Stimulated activated CD8-positive, alpha-beta memory T cell treated with anti-CD3 and anti-CD28 coated beads, Interleukin-12 subunit alpha, Interleukin-12 subunit beta, amount 100 ng/mL, for 24 hours (primary cell): ENCODE results near the gene CRHBP.
"Not testable (repeated sequence)": the region's sequence is repeated elsewhere in the genome, so short reads cannot be mapped to it uniquely, and the experiment has no call there.

ENCODE experiments used
- DNase-seq: peaks from one replicate; pipeline ENCODE4 v3.0.0-alpha.2; 2020; ENCODE audit errors: extremely low read depth

CRHBP gene

GRCh38 chr5:76952795-76953536 lies at the start of gene CRHBP:
TSS of gene CRHBP (plus strand) at chr5:76953045. CDS start at chr5:76953135, 90 bp downstream.
- DNase-seq = no peak

GRCh38 chr5:76908166-76908565 lies 44.7 kb upstream of the CRHBP start:
- no peak for DNase-seq

- DNase-seq = not testable (repeated sequence)
Measured at GRCh38 chr5:76910344-76910933, 42.4 kb upstream of the CRHBP start.

- not testable (repeated sequence) for DNase-seq
Measured at GRCh38 chr5:76914671-76915070, 38.2 kb upstream of the CRHBP start.

- DNase-seq = no peak
Measured at GRCh38 chr5:76918539-76918938, 34.3 kb upstream of the CRHBP start.

- DNase-seq = no peak
Measured at GRCh38 chr5:76920491-76920890, 32.4 kb upstream of the CRHBP start.

- no peak for DNase-seq
Measured at GRCh38 chr5:76926329-76927105, 26.3 kb upstream of the CRHBP start.

GRCh38 chr5:76927961-76928360 lies 24.9 kb upstream of the CRHBP start:
- DNase-seq = no peak

GRCh38 chr5:76930083-76930482 lies 22.8 kb upstream of the CRHBP start:
- no peak for DNase-seq

- DNase-seq = no peak
Measured at GRCh38 chr5:76938177-76938576, 14.7 kb upstream of the CRHBP start.

GRCh38 chr5:76941000-76941399 lies 11.8 kb upstream of the CRHBP start:
- DNase-seq = no peak

GRCh38 chr5:76941442-76941841 lies 11.4 kb upstream of the CRHBP start:
- DNase-seq = no peak

GRCh38 chr5:76942581-76942980 lies 10.3 kb upstream of the CRHBP start:
- no peak for DNase-seq

- DNase-seq = no peak
Measured at GRCh38 chr5:76943006-76943405, 9.8 kb upstream of the CRHBP start.

GRCh38 chr5:76944638-76945037 lies 8.2 kb upstream of the CRHBP start:
- no peak for DNase-seq

- not testable (repeated sequence) for DNase-seq
Measured at GRCh38 chr5:76945238-76945637, 7.6 kb upstream of the CRHBP start.

- no peak for DNase-seq
Measured at GRCh38 chr5:76946090-76946489, 6.8 kb upstream of the CRHBP start.

GRCh38 chr5:76947082-76947503 lies 5.8 kb upstream of the CRHBP start:
- DNase-seq = no peak

GRCh38 chr5:76953551-76954382 lies 922 bp downstream of the CRHBP start:
- no peak for DNase-seq

GRCh38 chr5:76954383-76954763 lies 1.5 kb downstream of the CRHBP start:
- DNase-seq = no peak

- DNase-seq = no peak
Measured at GRCh38 chr5:76956033-76956432, 3.2 kb downstream of the CRHBP start.
